A549 (cell line): ENCODE data around the gene HNRNPM. TPM values are rescaled to one million over a fixed set of nuclear protein-coding genes. Genes with fewer than 3 reads are reported as not detected.

Experiments
- ATAC-seq, 2 experiments: fragments of 200-7000 bp in 1 of 2; fragments of >200 bp in 1 of 2; cut with Nextera tagmentation in 1 of 2; cut with Tn5 transposase in 1 of 2; 3 replicates each; pipeline versions ENCODE4 v1.8.0 to v1.9.1; 2018 to 2020; ENCODE audit warnings: mild to moderate bottlenecking in 1 of 2, moderate library complexity in 1 of 2
- CTCF ChIA-PET: fragments of 300-600 bp; sonication (Branson Sonifier 250); formaldehyde crosslinking; extraction: SDS; loops from one replicate; lab custom pipeline; 2021; ENCODE audit warnings: antibody characterized with exemption, inconsistent platforms; lab: Yijun Ruan, JAX
- POLR2A ChIA-PET: fragments of 350-600 bp; formaldehyde crosslinking; extraction: SDS; loops from one replicate; lab custom pipeline; 2021; ENCODE audit warnings: antibody characterized with exemption, inconsistent platforms; lab: Yijun Ruan, JAX
- DNase-seq, 2 experiments: peaks; one replicate each; pipeline versions ENCODE4 v3.0.0 to v3.0.0-alpha.2; 2011 to 2016; ENCODE audit warnings: low read depth in 1 of 2, low spot score in 1 of 2
- FAIRE-seq: peaks from 2 replicates; lab custom pipeline; 2011; peaks lifted over from hg19 to GRCh38; lab: Jason Lieb, UNC
- H3K27ac ChIP-seq, 2 experiments: fragments of >200 bp; sonication (Bioruptor Twin); formaldehyde crosslinking; 3 replicates each; pipeline ENCODE4 v1.5.1; 2016 to 2017
- H3K4me1 ChIP-seq: fragments of >200 bp; sonication (Bioruptor Twin); formaldehyde crosslinking; 3 replicates; pipeline ENCODE4 v1.6.1; 2016
- H3K4me2 ChIP-seq: fragments of >200 bp; sonication (Bioruptor Twin); formaldehyde crosslinking; 3 replicates; pipeline ENCODE4 v1.6.1; 2016
- H3K4me3 ChIP-seq: fragments of >200 bp; sonication (Bioruptor Twin); formaldehyde crosslinking; 3 replicates; pipeline ENCODE4 v1.5.1; 2016
- H3K9me3 ChIP-seq: fragments of >200 bp; sonication (Bioruptor Twin); formaldehyde crosslinking; 3 replicates; pipeline ENCODE4 v1.6.1; 2016
- BHLHE40 ChIP-seq: IDR thresholded peaks from 2 replicates; pipeline ENCODE4 v1.6.1; 2012; ENCODE audit warnings: low read depth, low read length, inconsistent platforms
- CBX2 ChIP-seq: fragments of 200-600 bp; sonication (generic); IDR thresholded peaks from 2 replicates; pipeline ENCODE4 v1.6.1; 2016; ENCODE audit warnings: low read depth, mild to moderate bottlenecking, borderline replicate concordance
- CBX8 ChIP-seq: fragments of 200-600 bp; sonication (generic); IDR thresholded peaks from 2 replicates; pipeline ENCODE4 v1.6.1; 2016
- CEBPB ChIP-seq, 2 experiments: fragments of >200 bp in 1 of 2; sonication (Bioruptor Twin) in 1 of 2; formaldehyde crosslinking in 1 of 2; IDR thresholded peaks; 2 replicates each; pipeline ENCODE4 v1.6.1; 2012 to 2016
- CHD2 ChIP-seq: fragments of 150-350 bp; IDR thresholded peaks from 2 replicates; pipeline ENCODE4 v1.6.1; 2014; ENCODE audit warnings: low read length; ENCODE audit not compliant: partially characterized antibody
- EHMT2 ChIP-seq: fragments of 200-600 bp; sonication (generic); IDR thresholded peaks from 2 replicates; pipeline ENCODE4 v1.6.1; 2016; ENCODE audit warnings: antibody characterized with exemption, low read depth, mild to moderate bottlenecking, moderate library complexity
- EP300 ChIP-seq, 2 experiments: fragments of >200 bp; sonication (Bioruptor Twin); formaldehyde crosslinking; IDR thresholded peaks; 2 replicates in 1 of 2; 3 replicates in 1 of 2; pipeline ENCODE4 v1.6.1; 2016 to 2017
- ESRRA ChIP-seq: fragments of 150-350 bp; IDR thresholded peaks from 2 replicates; pipeline ENCODE4 v1.6.1; 2014; ENCODE audit warnings: mild to moderate bottlenecking, low read length, borderline replicate concordance
- HDAC2 ChIP-seq: fragments of 200-600 bp; sonication (generic); IDR thresholded peaks from 2 replicates; pipeline ENCODE4 v1.6.1; 2016
- HEYL ChIP-seq: fragments of 250-450 bp; sonication (Bioruptor Pico); IDR thresholded peaks from 2 replicates; pipeline ENCODE4 v1.8.0; 2021; ENCODE audit warnings: mild to moderate bottlenecking, moderate library complexity
- HOXA7 ChIP-seq: fragments of 250-450 bp; sonication (Bioruptor Pico); IDR thresholded peaks from 2 replicates; pipeline ENCODE4 v1.5.0; 2020; ENCODE audit warnings: mild to moderate bottlenecking, moderate library complexity
- HOXB5 ChIP-seq: fragments of 250-450 bp; sonication (Bioruptor Pico); IDR thresholded peaks from 2 replicates; pipeline ENCODE4 v1.5.0; 2020; ENCODE audit warnings: mild to moderate bottlenecking, moderate library complexity
- JUN ChIP-seq, 2 experiments: fragments of >200 bp; sonication (Bioruptor Twin); formaldehyde crosslinking; IDR thresholded peaks; 2 replicates in 1 of 2; 3 replicates in 1 of 2; pipeline ENCODE4 v1.6.1; 2016 to 2017
- JUNB ChIP-seq: fragments of >200 bp; sonication (Bioruptor Twin); formaldehyde crosslinking; IDR thresholded peaks from 2 replicates; pipeline ENCODE4 v1.6.1; 2016
- MAFK ChIP-seq: fragments of 450-650 bp; IDR thresholded peaks from 2 replicates; pipeline ENCODE4 v1.6.1; 2014; ENCODE audit not compliant: partially characterized antibody
- MYC ChIP-seq: IDR thresholded peaks from 2 replicates; pipeline ENCODE4 v1.6.1; 2012; ENCODE audit warnings: mild to moderate bottlenecking, inconsistent platforms, low read length, improper control_type of control experiment, borderline replicate concordance
- PHF8 ChIP-seq: fragments of 200-600 bp; sonication (generic); IDR thresholded peaks from 2 replicates; pipeline ENCODE4 v1.6.1; 2016; ENCODE audit warnings: low read depth, mild to moderate bottlenecking, antibody characterized with exemption, moderate library complexity, borderline replicate concordance
- RARB ChIP-seq: fragments of 250-450 bp; sonication (Bioruptor Pico); IDR thresholded peaks from 2 replicates; pipeline ENCODE4 v1.8.0; 2021; ENCODE audit warnings: mild to moderate bottlenecking, moderate library complexity
- RCOR1 ChIP-seq: fragments of 150-350 bp; IDR thresholded peaks from 2 replicates; pipeline ENCODE4 v1.6.1; 2014; ENCODE audit warnings: antibody characterized with exemption, low read length, low read depth
- REST ChIP-seq: fragments of 200-600 bp; sonication (generic); IDR thresholded peaks from 2 replicates; pipeline ENCODE4 v1.6.1; 2016; ENCODE audit warnings: antibody characterized with exemption, mild to moderate bottlenecking, moderate library complexity
- RNF2 ChIP-seq: fragments of 200-600 bp; sonication (generic); IDR thresholded peaks from 2 replicates; pipeline ENCODE4 v1.6.1; 2016; ENCODE audit warnings: low read depth, mild to moderate bottlenecking, antibody characterized with exemption, moderate library complexity, borderline replicate concordance
- TP53 ChIP-seq: fragments of 250-450 bp; sonication (Bioruptor Pico); IDR thresholded peaks from 2 replicates; pipeline ENCODE4 v1.5.0; 2021; ENCODE audit warnings: mild to moderate bottlenecking, moderate library complexity
- USF2 ChIP-seq: fragments of 450-650 bp; IDR thresholded peaks from 2 replicates; pipeline ENCODE4 v1.6.1; 2014; ENCODE audit warnings: antibody characterized with exemption
- ZC3H11A ChIP-seq: fragments of 450-650 bp; IDR thresholded peaks from 2 replicates; pipeline ENCODE4 v1.6.1; 2014; ENCODE audit warnings: antibody characterized with exemption, mild to moderate bottlenecking
- WGBS: methylation state at CpG from one replicate; pipeline ENCODE4 v1.1.6; 2017; ENCODE audit errors: missing lambda C conversion rate; 5-methylcytosine and 5-hydroxymethylcytosine counted together
- polyA plus RNA-seq, 4 experiments: library from polyadenylated mRNA; depleted of rRNA in 3 of 4; stranded (reverse); fragments of >200 nt; fragmentation: RNase III in 1 of 4; extraction: RNeasy Plus Mini Kit Qiagen cat#74134 plus additional on column Dnase treatment in 1 of 4; gene quantifications; 2 replicates in 3 of 4; 3 replicates in 1 of 4; pipeline ENCODE4 v1.2.3, GENCODE V29; 2011 to 2017
- TF ChIP-seq, protein P1 (sequence below): fragments of >200 bp; sonication (Bioruptor Twin); formaldehyde crosslinking; IDR thresholded peaks from 2 replicates; pipeline ENCODE4 v1.6.1; 2016
- TF ChIP-seq, protein P2 (sequence below): fragments of 250-450 bp; sonication (Bioruptor Pico); IDR thresholded peaks from 2 replicates; pipeline ENCODE4 v1.5.0; 2021; ENCODE audit warnings: mild to moderate bottlenecking, moderate library complexity, borderline replicate concordance
- TF ChIP-seq, protein P3 (sequence below): IDR thresholded peaks from 2 replicates; pipeline ENCODE4 v1.6.1; 2012

The HNRNPM gene
- polyA plus RNA-seq, 2 of the 4 experiments (the other 2 are of a cell fraction), result 168 to 352 TPM

GRCh38 chr19:8469613-8470368, 25.0 kb downstream of the HNRNPM start:
- ChIA-PET POLR2A (no interaction called here), CTCF (interaction anchor here (0.6 kb wide), 1 partner anchor 226 kb away, joined by 3 read pairs; no protein-coding TSS in a partner anchor)
- no peaks in the 10 kb centered on the region for H3K4me1 ChIP-seq
- H3K4me3 ChIP-seq, result no peak overlapping the region
- H3K27ac ChIP-seq, result no peak overlapping the region
- no peak for ATAC-seq
- no peak for TF ChIP-seq EHMT2
- no peak for TF ChIP-seq JUNB
- no peak for TF ChIP-seq HOXA7 (CRISPR knock-in tag)
- no peak for TF ChIP-seq BHLHE40
- TF ChIP-seq HDAC2, result no peak
- TF ChIP-seq, protein P1, sequence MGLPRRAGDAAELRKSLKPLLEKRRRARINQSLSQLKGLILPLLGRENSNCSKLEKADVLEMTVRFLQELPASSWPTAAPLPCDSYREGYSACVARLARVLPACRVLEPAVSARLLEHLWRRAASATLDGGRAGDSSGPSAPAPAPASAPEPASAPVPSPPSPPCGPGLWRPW, result no peak
- no peak for TF ChIP-seq ZC3H11A
- TF ChIP-seq RCOR1, result no peak
- TF ChIP-seq EP300 (IDR thresholded peaks at IDR 0.05), result no peak
- TF ChIP-seq CEBPB (IDR thresholded peaks at IDR 0.05), result no peak
- no peak for TF ChIP-seq RNF2
- TF ChIP-seq HOXB5 (CRISPR knock-in tag), result no peak
- WGBS, result 96% methylated on average over 13 of the region's 13 CpGs
- FAIRE-seq, result no peak
- no peaks in the 10 kb centered on the region for H3K9me3 ChIP-seq
- no peak overlapping the region for H3K4me2 ChIP-seq
- no peak for DNase-seq

GRCh38 chr19:8473648-8474476, 29.1 kb downstream of the HNRNPM start:
- H3K9me3 ChIP-seq, result no peaks in the 10 kb centered on the region
- H3K4me3 ChIP-seq, result no peak overlapping the region
- ATAC-seq (no peak), FAIRE-seq (no peak), DNase-seq (no peak)
- POLR2A ChIA-PET, result no interaction called here
- TF ChIP-seq HEYL (no peak), MYC (no peak), RARB (CRISPR knock-in tag) (no peak), TP53 (no peak), MAFK (no peak), HOXB5 (CRISPR knock-in tag) (no peak), REST (no peak)
- no peak overlapping the region for H3K27ac ChIP-seq
- 82% methylated on average over 6 of the region's 6 CpGs for WGBS
- CTCF ChIA-PET, result interaction anchor here (0.7 to 1.7 kb wide), 3 partner anchors 8 to 125 kb away, joined by 4 to 7 read pairs (median 5); no protein-coding TSS in a partner anchor
- no peaks in the 10 kb centered on the region for H3K4me1 ChIP-seq
- no peak overlapping the region for H3K4me2 ChIP-seq

DNA sequence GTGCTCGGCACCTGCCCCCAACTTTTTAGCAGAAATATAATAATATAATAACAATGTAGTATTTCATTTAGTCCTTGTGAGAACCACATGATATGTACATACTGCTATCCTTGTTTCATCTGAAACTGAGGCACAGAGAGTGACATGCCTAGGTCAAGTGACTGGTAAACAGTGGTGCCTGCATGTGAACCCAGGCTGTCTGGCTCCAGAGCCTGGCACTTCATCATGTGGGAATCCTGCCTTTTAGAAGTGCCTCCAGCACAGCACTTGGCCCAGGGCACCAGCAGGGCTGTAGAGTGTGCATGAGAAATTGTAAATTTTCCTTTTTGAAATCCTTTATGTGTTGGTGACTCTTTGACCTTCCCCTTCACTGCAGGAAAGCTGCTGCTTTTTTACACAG, 30.2 kb downstream of the HNRNPM start:
- Histone ChIP-seq H3K9me3 (no peaks in the 10 kb centered on the region), H3K4me2 (no peak overlapping the region), H3K4me1 (no peaks in the 10 kb centered on the region), H3K4me3 (no peak overlapping the region), H3K27ac (no peak overlapping the region)
- ChIA-PET CTCF (interaction anchor here (0.6 to 0.7 kb wide), 4 partner anchors 11 to 50 kb away, joined by 3 to 5 read pairs (median 4); no protein-coding TSS in a partner anchor), POLR2A (interaction anchor here (1.0 kb wide), 1 partner anchor 39 kb away, joined by 3 read pairs; the partner anchor contains the start of gene ZNF414)
- WGBS, result 100% methylated on average over 1 of the region's 1 CpG
- FAIRE-seq, result no peak
- no peak for DNase-seq
- ATAC-seq, result no peak
- no peak for TF ChIP-seq CHD2
- TF ChIP-seq, protein P2, sequence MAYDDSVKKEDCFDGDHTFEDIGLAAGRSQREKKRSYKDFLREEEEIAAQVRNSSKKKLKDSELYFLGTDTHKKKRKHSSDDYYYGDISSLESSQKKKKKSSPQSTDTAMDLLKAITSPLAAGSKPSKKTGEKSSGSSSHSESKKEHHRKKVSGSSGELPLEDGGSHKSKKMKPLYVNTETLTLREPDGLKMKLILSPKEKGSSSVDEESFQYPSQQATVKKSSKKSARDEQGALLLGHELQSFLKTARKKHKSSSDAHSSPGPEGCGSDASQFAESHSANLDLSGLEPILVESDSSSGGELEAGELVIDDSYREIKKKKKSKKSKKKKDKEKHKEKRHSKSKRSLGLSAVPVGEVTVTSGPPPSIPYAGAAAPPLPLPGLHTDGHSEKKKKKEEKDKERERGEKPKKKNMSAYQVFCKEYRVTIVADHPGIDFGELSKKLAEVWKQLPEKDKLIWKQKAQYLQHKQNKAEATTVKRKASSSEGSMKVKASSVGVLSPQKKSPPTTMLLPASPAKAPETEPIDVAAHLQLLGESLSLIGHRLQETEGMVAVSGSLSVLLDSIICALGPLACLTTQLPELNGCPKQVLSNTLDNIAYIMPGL (CRISPR knock-in tag), result no peak
- TF ChIP-seq CBX2, result no peak
- TF ChIP-seq CBX8, result no peak
- no peak for TF ChIP-seq ESRRA
- TF ChIP-seq JUN (IDR thresholded peaks at IDR 0.05), result no peak
- no peak for TF ChIP-seq USF2
- no peak for TF ChIP-seq PHF8
- TF ChIP-seq, protein P3, sequence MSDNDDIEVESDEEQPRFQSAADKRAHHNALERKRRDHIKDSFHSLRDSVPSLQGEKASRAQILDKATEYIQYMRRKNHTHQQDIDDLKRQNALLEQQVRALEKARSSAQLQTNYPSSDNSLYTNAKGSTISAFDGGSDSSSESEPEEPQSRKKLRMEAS, result no peak
